Smooth muscle cell (in vitro differentiated cells): ENCODE data around the gene DNAAF5. TPM values are rescaled to one million over a fixed set of nuclear protein-coding genes. Genes with fewer than 3 reads are reported as not detected.
A peak's percentile ranks its signal among the peaks of the same experiment; 100 is the strongest.
"Not testable (repeated sequence)": the region's sequence is repeated elsewhere in the genome, so short reads cannot be mapped to it uniquely, and the experiment has no call there.

Experiments used
- DNase-seq: peaks from one replicate; lab custom pipeline; 2025; ENCODE audit not compliant: unreplicated experiment; lab: John Stamatoyannopoulos, UW
- H2AFZ ChIP-seq: fragments of 200-600 bp; sonication (generic); 2 replicates; pipeline ENCODE4 v1.6.0; 2016; ENCODE audit warnings: antibody characterized with exemption, low read depth, mild to moderate bottlenecking
- H3F3A ChIP-seq: fragments of 200-600 bp; sonication (generic); 2 replicates; pipeline ENCODE4 v1.6.0; 2017; ENCODE audit warnings: antibody characterized with exemption, low read depth
- H3K27ac ChIP-seq: fragments of 200-600 bp; sonication (generic); 2 replicates; pipeline ENCODE4 v1.5.1; 2016; ENCODE audit warnings: low read depth, mild to moderate bottlenecking
- H3K27me3 ChIP-seq: fragments of 200-600 bp; sonication (generic); 2 replicates; pipeline ENCODE4 v1.6.1; 2016; ENCODE audit warnings: low read depth, mild to moderate bottlenecking
- H3K36me3 ChIP-seq: fragments of 200-600 bp; sonication (generic); 2 replicates; pipeline ENCODE4 v1.5.1; 2016; ENCODE audit warnings: low read depth
- H3K4me1 ChIP-seq: fragments of 200-600 bp; sonication (generic); 2 replicates; pipeline ENCODE4 v1.5.1; 2016; ENCODE audit warnings: low read depth
- H3K4me2 ChIP-seq: fragments of 200-600 bp; sonication (generic); 2 replicates; pipeline ENCODE4 v1.6.0; 2016; ENCODE audit warnings: mild to moderate bottlenecking
- H3K4me3 ChIP-seq: fragments of 200-600 bp; sonication (generic); 2 replicates; pipeline ENCODE4 v1.5.1; 2016; ENCODE audit warnings: mild to moderate bottlenecking
- H3K79me2 ChIP-seq: fragments of 200-600 bp; sonication (generic); 2 replicates; pipeline ENCODE4 v1.6.0; 2016; ENCODE audit warnings: low read depth, mild to moderate bottlenecking
- H3K9ac ChIP-seq: fragments of 200-600 bp; sonication (generic); 2 replicates; pipeline ENCODE4 v1.6.0; 2016; ENCODE audit warnings: low read depth
- H3K9me3 ChIP-seq: fragments of 200-600 bp; sonication (generic); replicated peaks from 2 replicates; pipeline ENCODE4 v1.5.1; 2016; ENCODE audit warnings: low read depth
- H4K20me1 ChIP-seq: fragments of 200-600 bp; sonication (generic); 2 replicates; pipeline ENCODE4 v1.6.0; 2016; ENCODE audit warnings: low read depth
- CTCF ChIP-seq: fragments of 200-600 bp; sonication (generic); IDR thresholded peaks from 2 replicates; pipeline ENCODE4 v1.5.1; 2017; ENCODE audit warnings: borderline replicate concordance, mild to moderate bottlenecking, antibody characterized with exemption; ENCODE audit not compliant: insufficient read depth, poor library complexity, severe bottlenecking
- WGBS: methylation state at CpG from one replicate; pipeline ENCODE4 v1.1.7; 2016; ENCODE audit warnings: low lambda C conversion rate; 5-methylcytosine and 5-hydroxymethylcytosine counted together
- polyA plus RNA-seq: library from polyadenylated mRNA; unstranded; fragments of >200 nt; fragmentation: Nextera tagmentation; extraction: Ambion mirVana; gene quantifications from 2 replicates; pipeline ENCODE4 v1.2.1, GENCODE V29; 2016
- total RNA-seq: library from RNA; depleted of rRNA; stranded (reverse); fragments of >200 nt; gene quantifications from 2 replicates; pipeline ENCODE4 v1.2.3, GENCODE V29; 2014

DNAAF5 gene
- total and polyA plus RNA-seq, 2 experiments from 2014 or later, result 13.9 to 17.0 TPM

- Histone ChIP-seq H3K4me2 (no peak overlapping the region), H4K20me1 (no peaks in the 10 kb centered on the region), H3K36me3 (no peaks in the 10 kb centered on the region), H3F3A (no peaks in the 10 kb centered on the region), H3K9ac (no peak overlapping the region), H3K27me3 (no peaks in the 10 kb centered on the region), H3K4me1 (no peaks in the 10 kb centered on the region), H3K4me3 (no peak overlapping the region), H3K9me3 (no peaks in the 10 kb centered on the region), H3K27ac (no peak overlapping the region), H3K79me2 (no peaks in the 10 kb centered on the region), H2AFZ (no peak overlapping the region)
- no peak for DNase-seq
- no peak for TF ChIP-seq CTCF
- 91% methylated on average over 12 of the region's 12 CpGs for WGBS
These were observed 72.5 kb downstream of the DNAAF5 start for GRCh38 chr7:798921-799470.

GRCh38 chr7:800692-801091, 74.2 kb downstream of the DNAAF5 start:
- no peak for TF ChIP-seq CTCF
- Histone ChIP-seq H3K27me3 (no peaks in the 10 kb centered on the region), H3K9ac (no peak overlapping the region), H3K4me3 (no peak overlapping the region), H2AFZ (no peak overlapping the region), H3K27ac (no peak overlapping the region), H3F3A (no peaks in the 10 kb centered on the region), H4K20me1 (no peaks in the 10 kb centered on the region), H3K4me1 (no peaks in the 10 kb centered on the region), H3K4me2 (no peak overlapping the region), H3K79me2 (no peaks in the 10 kb centered on the region), H3K36me3 (no peaks in the 10 kb centered on the region), H3K9me3 (no peaks in the 10 kb centered on the region)
- no peak for DNase-seq
- WGBS, result 97% methylated on average over 7 of the region's 7 CpGs

- DNase-seq, H3K4me2 ChIP-seq, H3F3A ChIP-seq, H3K4me1 ChIP-seq, H3K4me3 ChIP-seq, H4K20me1 ChIP-seq, H3K9ac ChIP-seq, H3K9me3 ChIP-seq, H3K27ac ChIP-seq, H3K79me2 ChIP-seq, H2AFZ ChIP-seq, H3K36me3 ChIP-seq, H3K27me3 ChIP-seq: not testable (repeated sequence)
- 82% methylated on average over 6 of the region's 6 CpGs for WGBS
These were observed 74.9 kb downstream of the DNAAF5 start for GRCh38 chr7:801351-801750.

GRCh38 chr7:801940-802381, 75.5 kb downstream of the DNAAF5 start:
- WGBS, result 66% methylated on average over 18 of the region's 19 CpGs

More at GRCh38 chr7:801940-802381, 75.5 kb downstream of the DNAAF5 start:
- Histone ChIP-seq H3K9me3 (no peaks in the 10 kb centered on the region), H3K27ac (no peak overlapping the region), H3K4me2 (no peak overlapping the region), H3K27me3 (no peaks in the 10 kb centered on the region), H3K9ac (no peak overlapping the region), H4K20me1 (no peaks in the 10 kb centered on the region), H3K36me3 (no peaks in the 10 kb centered on the region), H3K79me2 (no peaks in the 10 kb centered on the region), H2AFZ (no peak overlapping the region), H3K4me3 (no peak overlapping the region), H3F3A (no peaks in the 10 kb centered on the region), H3K4me1 (no peaks in the 10 kb centered on the region)
- TF ChIP-seq CTCF, result no peak
- DNase-seq, result peak; percentile 11
